ENCODE measurements around the gene PGC. TPM values are rescaled to one million over a fixed set of nuclear protein-coding genes. Genes with fewer than 3 reads are reported as not detected.

PGC gene
- total RNA-seq, 1 donor from 2014 or later, result 0.27 TPM

GRCh38 chr6:41757271-41757670 lies 10.1 kb upstream of the PGC start:
- no peak for ATAC-seq
- DNase-seq (ENCODE audit: low spot score), result no peak
- intact Hi-C loops (cut with DNase I), result no loop called here

- no peak for ATAC-seq
- intact Hi-C loops (cut with DNase I), result no loop called here
- no peak for DNase-seq (ENCODE audit: low spot score)
Measured at GRCh38 chr6:41756354-41756753, 9.2 kb upstream of the PGC start.

- intact Hi-C loops (cut with DNase I), result no loop called here
- DNase-seq (ENCODE audit: low spot score) (no peak), ATAC-seq (no peak)
Measured at GRCh38 chr6:41755895-41756294, 8.7 kb upstream of the PGC start.

- ATAC-seq (no peak), DNase-seq (ENCODE audit: low spot score) (no peak)
- intact Hi-C loops (cut with DNase I), result no loop called here
Measured at GRCh38 chr6:41750374-41750773, 3.2 kb upstream of the PGC start.

- DNase-seq (ENCODE audit: low spot score) (no peak), ATAC-seq (no peak)
- intact Hi-C loops (cut with DNase I), result no loop called here
Measured at GRCh38 chr6:41748542-41748941, 1.3 kb upstream of the PGC start.

- no peak for DNase-seq (ENCODE audit: low spot score)
- ATAC-seq, result no peak
- intact Hi-C loops (cut with DNase I), result no loop called here
Measured at GRCh38 chr6:41748102-41748477, 893 bp upstream of the PGC start.

- DNase-seq (ENCODE audit: low spot score) (no peak), ATAC-seq (no peak)
- intact Hi-C loops (cut with DNase I), result no loop called here
Measured at GRCh38 chr6:41746107-41746506, 1.1 kb downstream of the PGC start.

GRCh38 chr6:41744236-41744787 lies 2.9 kb downstream of the PGC start:
- ATAC-seq (no peak), DNase-seq (ENCODE audit: low spot score) (no peak)
- intact Hi-C loops (cut with DNase I), result no loop called here

GRCh38 chr6:41743406-41744235 lies 3.6 kb downstream of the PGC start:
- DNase-seq (ENCODE audit: low spot score), result no peak
- intact Hi-C loops (cut with DNase I), result no loop called here
- no peak for ATAC-seq

- intact Hi-C loops (cut with DNase I), result no loop called here
- DNase-seq (ENCODE audit: low spot score) (no peak), ATAC-seq (no peak)
Measured at GRCh38 chr6:41741625-41742490, 5.3 kb downstream of the PGC start.

- DNase-seq (ENCODE audit: low spot score) (no peak), ATAC-seq (no peak)
- intact Hi-C loops (cut with DNase I), result no loop called here
Measured at GRCh38 chr6:41740366-41741162, 6.6 kb downstream of the PGC start.

GRCh38 chr6:41739041-41739440 lies 8.2 kb downstream of the PGC start:
- ATAC-seq (no peak), DNase-seq (ENCODE audit: low spot score) (no peak)
- intact Hi-C loops (cut with DNase I), result no loop called here

GRCh38 chr6:41737591-41738130 lies 9.5 kb downstream of the PGC start:
- ATAC-seq, result no peak
- intact Hi-C loops (cut with DNase I), result no loop called here
- DNase-seq (ENCODE audit: low spot score), result no peak

- intact Hi-C loops (cut with DNase I), result no loop called here
- DNase-seq (ENCODE audit: low spot score) (no peak), ATAC-seq (no peak)
Measured at GRCh38 chr6:41736800-41737555, 10.2 kb downstream of the PGC start.

GRCh38 chr6:41736186-41736733 lies 10.9 kb downstream of the PGC start:
- DNase-seq (ENCODE audit: low spot score), result no peak
- ATAC-seq, result no peak
- intact Hi-C loops (cut with DNase I), result no loop called here

GRCh38 chr6:41735427-41736185 lies 11.6 kb downstream of the PGC start, which contains the start of gene TFEB:
TSS of gene TFEB (minus strand) at chr6:41735608. CDS start at chr6:41691213, 44,395 bp downstream.
- intact Hi-C loops (cut with DNase I), result no loop called here
- peak; percentile 97 for DNase-seq (ENCODE audit: low spot score)
- peak; percentile 84 for ATAC-seq
